Ecto neural progenitor cell (in vitro differentiated cells): ENCODE results near the gene CTSK.
"Not testable (repeated sequence)": the region's sequence is repeated elsewhere in the genome, so short reads cannot be mapped to it uniquely, and the experiment has no call there.

Source experiments
- DNase-seq: peaks from one replicate; pipeline ENCODE4 v3.0.0-alpha.2; 2018; ENCODE audit warnings: low spot score

CTSK gene

DNA sequence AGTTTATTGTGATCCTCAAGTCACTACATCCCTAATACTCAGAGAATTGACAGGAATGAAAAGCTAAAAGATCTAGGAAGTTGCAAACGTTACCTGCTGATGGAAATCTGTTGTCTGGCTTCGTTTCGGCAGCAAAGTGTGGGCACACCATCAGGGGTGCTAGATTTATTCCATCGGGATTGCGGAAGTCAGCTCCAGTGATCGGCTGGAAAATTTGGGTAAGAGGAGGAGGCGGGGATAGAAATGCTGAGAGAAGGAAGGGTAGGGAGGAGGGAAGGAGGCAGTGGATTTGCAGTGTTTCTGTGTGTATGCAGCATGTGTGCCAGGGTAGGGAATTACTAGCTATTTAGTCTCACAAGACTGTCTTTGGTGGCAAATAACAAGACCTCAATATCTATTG, at the start of gene CTSK:
CTSK (minus strand) TSS at position 140 of the 400 bp plus-strand sequence. CDS start 1,455 bp downstream, outside the sequence.
- DNase-seq: no peak

DNA sequence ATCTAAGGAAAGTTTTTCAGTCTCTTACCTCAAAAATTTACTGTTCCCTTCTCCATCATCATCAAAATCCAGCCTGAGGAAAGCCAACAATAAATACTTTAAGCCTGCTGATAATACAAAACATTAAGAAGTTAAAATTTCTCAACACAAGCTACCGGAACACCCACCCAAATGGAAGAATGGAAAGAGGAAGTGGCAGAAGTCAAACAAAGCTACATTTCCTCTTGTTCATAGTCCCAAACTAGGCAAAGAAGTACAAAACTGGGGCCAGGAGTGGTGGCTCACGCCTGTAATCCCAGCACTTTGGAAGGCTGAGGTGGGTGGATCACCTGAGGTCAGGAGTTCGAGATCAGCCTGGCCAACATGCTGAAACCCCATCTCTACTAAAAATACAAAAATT, 44.7 kb upstream of the CTSK start:
- not testable (repeated sequence) for DNase-seq

DNA sequence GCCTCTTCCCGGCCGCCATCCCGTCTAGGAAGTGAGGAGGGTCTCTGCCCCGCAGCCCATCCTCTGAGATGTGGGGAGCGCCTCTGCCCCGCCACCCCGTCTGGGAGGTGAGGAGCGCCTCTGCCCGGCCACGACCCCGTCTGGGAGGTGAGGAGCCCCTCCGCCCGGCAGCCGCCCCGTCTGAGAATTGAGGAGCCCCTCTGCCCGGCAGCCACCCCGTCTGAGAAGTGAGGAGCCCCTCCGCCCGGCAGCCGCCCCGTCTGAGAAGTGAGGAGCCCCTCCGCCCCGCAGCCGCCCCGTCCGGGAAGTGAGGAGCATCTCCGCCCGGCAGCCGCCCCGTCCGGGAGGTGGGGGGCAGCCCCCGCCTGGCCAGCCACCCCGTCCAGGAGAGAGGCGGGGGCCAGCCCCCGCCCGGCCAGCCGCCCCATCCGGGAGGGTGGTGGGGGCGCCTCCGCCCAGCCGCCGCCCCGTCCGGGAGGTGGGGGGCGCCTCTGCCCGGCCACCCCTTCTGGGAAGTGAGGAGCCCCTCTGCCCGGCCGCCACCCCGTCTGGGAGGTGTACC, 42.8 kb upstream of the CTSK start:
- not testable (repeated sequence) for DNase-seq

DNA sequence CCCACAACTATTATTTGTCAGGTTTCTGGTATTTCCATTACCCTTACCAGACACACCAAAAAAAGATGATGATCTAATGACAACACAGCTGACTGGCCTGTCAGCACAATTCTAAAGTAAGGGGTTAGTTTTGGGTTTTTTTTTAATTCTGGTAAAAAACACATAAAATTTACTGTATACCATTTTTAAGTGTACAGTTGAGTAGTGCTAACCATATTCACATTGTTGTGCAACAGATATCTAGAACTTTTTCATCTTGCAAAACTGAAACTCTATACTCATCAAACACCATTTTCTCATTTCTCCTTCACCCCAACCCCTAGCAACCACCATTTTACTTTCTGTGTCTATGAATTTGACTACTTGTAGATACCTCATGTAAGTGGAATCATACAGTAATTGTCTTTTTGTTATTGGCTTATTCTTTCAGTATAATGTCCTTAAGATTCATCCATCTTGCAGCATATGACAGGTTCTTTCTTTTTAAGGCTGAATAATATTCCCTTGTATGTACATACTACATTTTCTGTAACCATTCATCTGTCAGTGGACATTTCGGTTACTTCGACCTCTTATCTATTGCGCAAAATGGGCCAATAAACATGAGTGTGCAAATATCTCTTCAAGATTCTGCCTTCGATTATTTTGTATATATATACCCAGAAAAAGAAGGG, 38.5 kb upstream of the CTSK start:
- no peak for DNase-seq

DNA sequence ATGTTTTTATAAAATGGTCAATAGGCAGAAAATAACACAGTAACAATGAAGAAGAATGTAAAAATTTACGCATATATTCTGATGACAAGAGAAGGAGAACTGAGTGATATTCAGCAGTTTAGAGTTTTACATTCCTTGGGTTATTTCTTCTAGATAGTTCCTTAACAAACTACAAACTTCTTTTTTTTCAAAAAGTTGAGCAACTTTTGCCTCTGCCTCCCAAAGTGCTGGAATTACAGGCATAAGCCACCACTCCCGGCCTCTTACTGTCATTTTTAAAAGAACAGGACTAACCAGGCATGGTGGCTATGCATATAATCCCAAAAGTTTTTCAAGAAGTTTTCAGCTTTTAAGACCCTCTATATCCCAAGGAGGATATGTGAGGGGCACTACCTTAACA, 35.4 kb upstream of the CTSK start:
- DNase-seq: no peak

DNA sequence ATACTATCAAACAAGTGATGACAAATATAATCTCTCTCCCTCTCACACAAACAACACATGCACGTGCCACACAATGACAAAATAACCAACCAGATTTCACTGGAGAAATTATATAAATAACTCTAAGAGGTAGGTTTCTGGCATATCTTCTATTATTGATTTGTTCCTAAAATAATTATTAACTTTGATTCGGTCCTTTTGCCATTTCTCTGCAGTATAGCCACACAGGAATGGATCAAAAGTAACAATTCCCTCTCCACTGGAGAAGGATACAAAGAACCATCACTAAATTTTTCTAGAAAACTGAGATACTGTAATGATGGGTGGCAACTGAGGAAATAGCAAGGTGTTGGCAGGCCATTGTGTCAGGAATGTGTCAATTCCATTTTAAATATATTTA, 34.9 kb upstream of the CTSK start:
- DNase-seq: no peak

DNA sequence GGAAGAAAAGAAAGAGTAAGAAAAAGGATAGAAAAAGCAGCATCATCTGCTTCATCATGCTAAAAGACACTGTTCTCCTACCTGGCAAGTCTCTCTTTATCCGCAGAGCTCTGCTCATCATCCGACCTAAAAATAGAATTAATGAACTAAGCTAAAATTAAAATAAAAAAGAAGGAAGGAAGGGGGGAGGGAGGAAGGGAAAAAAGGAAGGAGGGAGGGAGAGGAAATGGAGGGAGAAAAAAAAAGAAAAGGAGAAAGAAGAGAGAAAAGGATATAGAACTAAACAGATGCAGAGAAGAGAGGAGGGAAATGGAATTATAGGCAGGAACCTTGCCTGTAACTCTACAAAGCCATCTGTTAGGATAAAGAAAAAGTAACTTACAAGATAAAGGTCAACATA, 34.3 kb upstream of the CTSK start:
- no peak for DNase-seq

DNA sequence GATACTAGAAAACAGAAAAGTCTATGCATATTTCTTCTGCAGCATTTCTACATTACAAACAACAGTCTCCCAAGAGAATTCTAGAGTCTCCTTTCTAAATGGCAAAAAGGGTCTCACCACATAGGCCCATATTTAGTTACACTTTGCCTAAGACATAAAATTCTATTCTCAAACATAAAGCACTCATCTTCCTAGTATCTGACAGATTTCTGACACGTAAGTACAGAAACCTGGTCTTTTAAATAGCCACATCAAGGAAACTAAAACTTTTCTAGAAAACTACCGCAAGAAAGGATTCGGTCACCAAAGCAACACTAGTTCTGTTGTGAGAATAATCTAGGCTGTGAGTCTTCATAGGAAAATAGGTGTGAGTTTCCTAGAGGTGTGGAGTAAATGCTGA, 33.6 kb upstream of the CTSK start:
- DNase-seq: no peak

DNA sequence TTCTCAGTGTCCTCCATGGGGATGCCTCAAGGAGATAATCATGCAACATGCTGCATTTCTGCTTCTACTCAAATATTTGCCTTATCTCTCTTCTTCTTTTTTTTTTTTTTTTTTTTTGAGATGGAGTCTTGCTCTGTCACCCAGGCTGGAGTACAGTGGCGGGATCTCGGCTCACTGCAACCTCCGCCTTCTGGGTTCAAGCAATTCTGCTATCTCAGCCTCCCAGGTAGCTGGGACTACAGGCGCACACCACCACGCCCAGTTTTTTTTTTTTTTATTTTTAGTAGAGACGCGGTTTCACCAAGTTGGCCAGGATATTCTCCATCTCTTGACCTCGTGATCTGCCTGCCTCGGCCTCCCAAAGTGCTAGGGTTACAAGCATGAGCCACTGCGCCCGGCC, 32.8 kb upstream of the CTSK start:
- not testable (repeated sequence) for DNase-seq

DNA sequence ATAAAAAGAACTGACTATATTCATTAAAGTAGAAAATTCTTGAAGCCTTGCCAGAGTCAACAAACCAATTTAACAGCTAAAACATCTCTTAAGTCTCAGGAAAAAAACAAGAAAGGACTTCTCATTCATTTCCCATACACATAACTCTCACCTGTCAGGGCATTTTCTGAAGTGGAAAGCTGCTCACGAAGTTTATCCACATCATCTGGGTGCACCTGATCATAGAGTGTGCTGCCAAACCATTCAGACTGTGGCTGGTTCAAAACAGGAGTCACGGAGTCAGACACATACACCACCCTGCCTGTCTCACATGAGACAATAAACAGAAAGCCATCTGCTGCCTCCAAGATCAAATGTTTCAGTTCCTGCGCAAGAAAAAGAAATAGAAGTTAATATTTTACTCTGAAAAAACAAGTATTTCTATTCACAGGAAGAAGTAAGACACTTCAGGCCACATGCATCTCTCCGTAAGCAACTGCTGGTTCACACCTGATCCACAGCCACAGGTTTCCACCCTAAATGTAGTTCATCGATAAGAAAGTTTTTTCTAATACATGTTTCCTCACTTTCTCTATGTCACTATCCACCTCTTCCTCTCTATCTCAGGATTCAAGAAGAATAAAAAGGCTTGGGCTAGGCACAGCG, 28.2 kb upstream of the CTSK start:
- DNase-seq: no peak

DNA sequence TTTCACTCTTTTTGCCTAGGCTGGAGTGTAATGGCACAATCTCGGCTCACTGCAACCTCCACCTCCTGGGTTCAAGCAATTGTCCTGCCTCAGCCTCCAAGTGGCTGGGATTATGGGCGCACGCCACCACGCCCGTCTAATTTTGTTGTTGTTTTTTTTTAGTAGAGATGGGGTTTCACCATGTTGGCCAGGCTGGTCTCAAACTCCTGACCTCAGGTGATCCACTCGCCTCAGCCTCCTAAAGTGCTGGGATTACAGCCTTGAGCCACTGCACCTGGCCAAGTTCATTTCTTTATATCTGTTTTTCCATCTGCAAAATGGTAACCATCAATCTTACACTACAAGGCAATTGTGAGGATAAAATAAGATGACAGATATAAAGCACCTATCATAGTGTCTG, 25.9 kb upstream of the CTSK start:
- not testable (repeated sequence) for DNase-seq

DNA sequence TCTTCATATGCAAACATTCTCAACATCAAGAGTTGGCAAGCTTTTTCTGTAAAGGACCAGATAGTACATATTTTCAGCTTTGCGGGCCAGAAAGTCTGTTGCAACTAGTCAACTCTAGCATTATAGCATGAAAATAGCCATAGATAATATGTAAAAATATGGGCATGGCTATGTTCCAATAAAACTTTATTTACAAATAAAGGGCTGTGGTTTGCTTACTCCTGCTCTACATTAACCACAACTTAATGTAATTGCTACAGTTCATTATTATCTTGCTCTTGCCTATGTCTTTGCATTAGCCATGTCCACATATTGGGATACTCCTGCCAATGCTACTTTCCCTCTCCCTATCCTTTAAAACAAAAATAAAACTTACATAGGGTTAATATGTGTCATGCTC, 24.5 kb upstream of the CTSK start:
- no peak for DNase-seq

DNA sequence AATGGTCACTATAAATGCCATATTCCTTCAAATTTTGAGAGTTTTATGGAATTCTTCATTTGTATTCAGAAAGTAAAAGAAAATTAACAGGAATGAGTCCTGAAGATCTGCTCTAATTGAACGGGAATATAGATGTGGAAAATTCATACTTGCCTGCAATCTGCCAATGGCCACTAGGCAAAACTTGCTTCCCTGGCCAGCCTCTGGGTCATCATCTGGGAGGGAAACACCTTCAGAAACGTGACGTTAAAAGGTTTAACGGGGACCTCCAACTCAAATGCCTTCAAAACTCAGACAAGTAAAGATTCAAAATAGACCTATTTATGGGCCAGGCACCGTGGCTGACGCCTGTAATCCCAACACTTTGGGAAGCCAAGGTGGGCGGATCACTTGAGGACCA, 21.7 kb upstream of the CTSK start:
- no peak for DNase-seq

DNA sequence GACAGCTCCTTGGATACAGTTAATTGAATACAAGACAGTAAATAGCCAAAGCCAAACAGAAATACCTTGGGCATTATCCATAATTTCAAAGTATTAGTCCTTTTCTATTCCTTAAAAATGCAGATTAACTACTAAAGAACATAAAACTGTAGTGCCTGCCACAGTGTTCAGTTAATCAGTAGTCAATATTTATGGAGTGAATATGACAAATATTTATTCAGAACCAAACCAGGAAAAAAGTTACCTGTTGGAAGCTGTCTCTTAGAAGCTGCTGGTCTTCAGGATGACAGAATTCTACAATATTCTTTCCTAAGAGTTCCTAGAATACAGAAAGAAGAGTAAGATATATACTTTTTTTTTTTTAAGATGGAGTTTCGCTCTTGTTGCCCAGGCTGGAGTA, 18.2 kb upstream of the CTSK start:
- DNase-seq: no peak

DNA sequence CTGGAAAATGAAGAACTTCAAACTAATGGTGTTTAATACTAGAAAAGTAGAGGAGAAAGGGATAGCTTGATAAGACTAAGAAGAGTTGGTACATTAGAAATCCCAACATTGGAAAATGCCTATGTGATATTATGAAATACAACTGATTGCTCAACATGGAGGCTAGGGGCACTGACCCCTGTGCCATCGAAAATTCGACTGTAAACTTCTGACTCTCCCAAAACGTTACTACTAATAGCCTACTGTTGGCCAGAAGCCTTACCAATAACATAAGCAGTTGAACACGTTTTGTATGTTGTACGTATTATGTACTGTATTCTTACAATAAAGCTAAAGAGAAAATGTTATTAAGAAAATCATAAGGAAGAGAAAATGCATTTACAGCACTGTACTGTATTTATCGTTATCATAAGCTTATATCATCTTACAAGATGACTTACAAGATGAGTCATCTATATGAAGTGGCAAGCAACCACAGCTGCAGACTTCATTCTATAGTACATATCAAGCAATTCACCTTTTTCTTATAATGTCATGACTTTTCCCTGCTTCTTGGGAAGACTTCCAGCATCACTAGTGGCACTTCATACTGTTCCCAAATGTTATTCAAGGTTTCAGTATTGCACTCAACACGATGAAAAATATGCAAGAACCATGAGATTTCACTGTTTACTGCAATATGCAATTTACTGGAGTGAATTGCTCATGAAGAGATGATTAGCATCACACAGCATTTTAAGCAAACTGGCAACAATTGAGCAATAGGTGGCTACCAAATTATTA, 12.9 kb upstream of the CTSK start:
- DNase-seq: no peak

DNA sequence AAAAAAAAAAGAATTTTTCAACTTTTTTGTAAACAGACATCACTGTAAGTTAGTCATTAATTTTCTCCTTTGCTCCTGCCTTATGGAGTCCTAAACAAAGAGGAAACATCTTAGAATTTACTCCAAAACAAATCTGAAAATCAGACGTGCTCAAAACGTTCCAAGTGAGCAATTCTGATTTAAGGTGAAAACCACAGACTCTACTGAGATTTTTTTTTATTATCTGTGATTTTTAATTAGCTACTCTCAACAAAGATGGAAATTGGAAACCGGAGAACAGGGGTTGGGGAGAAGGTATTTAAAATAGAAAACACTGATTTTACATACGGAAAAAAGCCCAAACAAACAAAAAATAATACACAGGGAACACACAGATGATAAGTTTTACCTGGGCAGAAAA, 7.8 kb upstream of the CTSK start:
- DNase-seq: no peak

DNA sequence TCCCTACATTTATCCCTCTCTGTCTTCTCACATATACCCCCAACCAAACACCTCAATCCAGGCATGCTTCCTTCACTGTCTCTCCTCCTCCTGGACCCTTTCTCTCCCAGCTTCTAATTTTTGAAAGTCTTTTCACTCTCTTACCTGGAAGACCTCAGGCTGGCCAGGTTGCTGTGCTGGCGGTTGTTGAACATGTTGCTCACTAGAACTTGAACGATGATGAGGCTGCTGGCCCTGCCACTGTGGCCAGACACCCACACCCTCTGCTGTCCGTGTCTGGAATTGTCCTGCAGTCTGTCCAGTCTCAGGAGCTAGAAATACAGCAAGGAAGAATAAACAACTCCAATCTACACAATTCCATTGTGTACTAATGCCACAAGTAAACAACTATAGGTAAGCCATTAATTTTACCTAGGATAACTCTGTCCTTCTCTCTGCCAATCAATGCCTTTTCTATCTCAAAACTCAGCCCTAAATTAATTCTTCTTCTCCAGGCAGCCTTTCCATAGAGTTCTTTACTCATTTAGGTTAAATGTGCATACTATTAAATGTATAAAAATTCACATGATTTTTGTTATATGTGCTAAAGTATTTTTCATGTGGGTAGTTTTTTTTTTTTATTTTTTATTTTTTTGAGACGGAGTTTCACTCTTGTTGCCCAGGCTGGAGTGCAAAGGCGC, 5.1 kb upstream of the CTSK start:
- peak; percentile 58 for DNase-seq

DNA sequence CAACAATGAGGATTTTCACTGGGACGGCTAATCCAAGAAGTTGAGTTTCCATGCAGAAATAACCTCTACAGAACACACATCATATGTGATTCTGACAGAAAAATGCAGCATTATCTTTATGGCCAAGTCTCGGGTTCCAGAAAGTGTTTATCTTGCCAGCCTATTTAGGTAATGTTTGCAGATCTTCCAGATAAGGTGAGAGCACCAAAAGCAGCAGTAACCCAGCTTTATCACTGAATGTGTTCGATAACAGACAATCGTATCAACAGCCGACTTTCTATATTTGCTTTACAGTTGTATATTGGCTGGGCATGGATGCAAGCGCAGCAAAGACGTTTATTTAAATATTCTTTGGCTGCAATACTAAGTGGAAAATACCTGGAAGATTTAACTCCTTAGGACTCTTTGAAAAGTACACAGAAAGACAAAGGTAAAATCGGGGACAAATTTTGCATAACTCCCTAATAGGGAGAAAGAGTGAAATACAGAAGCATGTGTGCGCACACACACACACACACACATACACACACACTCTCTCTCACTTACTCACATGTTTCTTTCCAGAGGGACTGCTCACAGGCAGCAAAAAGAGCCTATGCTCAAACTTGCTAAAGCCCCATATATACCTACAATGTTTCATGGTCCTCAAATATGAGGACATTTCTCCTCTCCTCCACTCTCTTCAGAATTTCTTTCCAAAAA, 3.0 kb upstream of the CTSK start:
- DNase-seq: no peak

DNA sequence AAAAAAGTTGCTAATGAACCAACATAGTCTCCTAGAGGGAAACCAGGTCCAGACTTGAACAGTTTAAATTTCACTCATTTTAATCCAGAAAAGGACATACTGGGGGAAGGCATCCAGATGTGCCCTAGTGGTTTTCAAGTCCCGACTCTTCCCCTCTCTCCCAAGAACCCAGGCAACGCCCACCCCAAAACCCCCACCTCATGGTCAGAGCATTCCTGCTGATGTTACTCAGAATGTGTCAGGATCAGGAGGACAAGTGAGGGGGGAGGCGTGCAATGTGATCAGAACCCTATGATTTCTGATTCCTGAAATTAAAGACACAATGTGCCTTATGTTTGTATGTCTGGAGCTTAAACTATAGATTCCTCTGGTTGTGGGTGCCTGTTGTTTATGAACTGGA, 1.6 kb upstream of the CTSK start:
- DNase-seq: no peak

DNA sequence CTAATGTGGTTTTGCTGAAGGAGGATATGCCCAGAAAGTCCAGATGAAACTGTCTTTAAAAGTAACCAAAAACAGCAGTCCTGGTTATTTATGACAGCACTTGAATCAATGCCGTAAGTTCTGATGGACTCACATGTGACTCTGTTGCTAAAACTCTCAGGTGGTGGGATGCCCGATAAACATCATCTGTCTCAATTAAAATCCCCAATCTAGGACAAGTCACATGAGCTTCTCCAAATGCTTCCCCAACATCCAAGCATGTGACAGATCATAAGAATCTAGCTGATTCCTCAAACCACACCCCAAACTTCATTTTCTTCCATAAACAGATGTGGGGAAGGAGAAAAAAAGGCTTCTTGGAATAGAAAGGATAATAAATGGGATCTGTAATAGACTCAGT, 786 bp upstream of the CTSK start:
- no peak for DNase-seq

DNA sequence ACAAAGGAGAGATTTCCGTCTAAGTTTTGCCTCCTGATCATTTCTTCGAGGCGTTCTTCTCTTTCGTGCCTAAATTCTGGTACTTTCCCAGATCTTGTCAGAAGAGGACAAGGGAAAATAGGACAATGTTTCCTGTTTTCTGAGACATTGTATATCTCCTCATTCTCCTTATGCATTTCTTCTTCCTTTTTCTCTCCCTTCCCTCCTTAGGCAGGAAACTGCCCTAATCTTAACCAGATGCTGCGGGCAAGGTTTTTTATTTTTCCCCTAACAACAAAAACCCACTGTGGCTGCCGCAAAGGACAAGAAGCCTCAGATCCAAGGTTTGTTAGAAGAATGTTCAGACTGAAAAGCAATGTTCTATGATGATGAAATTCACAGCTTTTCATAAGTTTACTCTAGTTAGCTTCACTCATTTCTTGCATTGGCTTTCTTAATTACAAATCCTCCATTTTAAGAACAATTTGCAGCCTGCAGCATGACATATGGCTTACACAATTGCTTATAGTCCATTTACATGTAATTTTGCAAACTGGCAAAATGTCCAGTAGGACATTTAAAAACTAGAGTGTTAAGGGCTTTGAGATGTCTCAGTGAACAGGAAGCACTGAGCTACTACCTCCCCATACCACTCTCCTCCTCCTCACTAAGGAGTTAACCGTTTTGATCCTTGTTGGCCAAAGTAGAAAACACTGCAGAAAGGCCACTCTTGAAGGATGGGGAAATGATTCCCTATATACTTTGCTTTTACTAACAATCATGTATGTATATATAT, 624 bp downstream of the CTSK start:
- no peak for DNase-seq
